VCaP (cell line): ENCODE data around the gene FOSL2.

Source experiments
- H3K27ac ChIP-seq: fragments of 450-650 bp; 2 replicates; pipeline ENCODE4 v1.5.1; 2017
- CTCF ChIP-seq: fragments of 450-650 bp; conservative IDR thresholded peaks from 2 replicates; pipeline ENCODE4 v1.5.1; 2017; ENCODE audit warnings: mild to moderate bottlenecking, moderate library complexity

FOSL2 gene

GRCh38 chr2:28394331-28394877 lies 1.7 kb downstream of the FOSL2 start:
- no peak for TF ChIP-seq CTCF
- peak overlapping the region; percentile 96 for H3K27ac ChIP-seq

- no peak for TF ChIP-seq CTCF
- peak overlapping the region; percentile 96 for H3K27ac ChIP-seq
Observed at GRCh38 chr2:28394997-28395333, 2.3 kb downstream of the FOSL2 start.

GRCh38 chr2:28395334-28396061 lies 2.8 kb downstream of the FOSL2 start:
- peak overlapping the region; percentile 96 for H3K27ac ChIP-seq
- TF ChIP-seq CTCF = no peak

- no peak overlapping the region for H3K27ac ChIP-seq
Observed at GRCh38 chr2:28397043-28397381, 4.4 kb downstream of the FOSL2 start.

GRCh38 chr2:28398101-28398834 lies 5.6 kb downstream of the FOSL2 start:
- no peak for TF ChIP-seq CTCF
- H3K27ac ChIP-seq = no peak overlapping the region

More at GRCh38 chr2:28397043-28397381, 4.4 kb downstream of the FOSL2 start:
- TF ChIP-seq CTCF = peak; percentile 48

- no peak overlapping the region for H3K27ac ChIP-seq
Observed at GRCh38 chr2:28399289-28399688, 6.6 kb downstream of the FOSL2 start.

More at GRCh38 chr2:28399289-28399688, 6.6 kb downstream of the FOSL2 start:
- TF ChIP-seq CTCF = no peak
